ENCODE measurements around the gene STATH.
"Not testable (repeated sequence)": the region's sequence is repeated elsewhere in the genome, so short reads cannot be mapped to it uniquely, and the experiment has no call there.

STATH gene, protein sequence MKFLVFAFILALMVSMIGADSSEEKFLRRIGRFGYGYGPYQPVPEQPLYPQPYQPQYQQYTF

GRCh38 chr4:69995526-69996016 is at the start of gene STATH:
STATH (plus strand) TSS chr4:69995966; CDS start chr4:69998438, 2,472 bp downstream.
- DNase-seq (ENCODE audit: low spot score): no peak

DNA sequence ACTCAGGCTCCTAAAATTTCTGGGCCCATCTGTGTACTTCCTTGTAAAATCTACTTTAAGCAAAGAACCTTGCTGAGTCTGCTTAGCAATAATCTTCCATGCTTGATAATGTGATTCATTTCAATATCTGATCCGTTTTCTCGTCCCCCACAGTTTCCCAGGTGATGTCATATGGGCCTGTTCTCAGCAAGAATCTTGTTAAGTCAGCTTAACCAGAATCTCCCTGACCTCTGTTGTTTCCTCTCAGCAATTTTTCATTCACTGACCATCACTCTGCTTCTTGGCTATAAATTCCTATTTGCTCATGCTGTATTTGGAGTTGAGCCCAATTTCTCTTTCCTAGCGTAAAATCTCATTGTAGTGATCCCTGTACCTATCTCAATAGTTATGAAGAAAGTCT is 44.2 kb upstream of the STATH start:
- no peak for DNase-seq (ENCODE audit: low spot score)

GRCh38 chr4:69957209-69957608 is 38.6 kb upstream of the STATH start:
- no peak for DNase-seq (ENCODE audit: low spot score)

GRCh38 chr4:69965628-69966027 is 30.1 kb upstream of the STATH start, which contains the start of gene CSN2:
CSN2 (minus strand) TSS chr4:69965728; CDS start chr4:69960995, 4,733 bp downstream.
- no peak for DNase-seq (ENCODE audit: low spot score)

DNA sequence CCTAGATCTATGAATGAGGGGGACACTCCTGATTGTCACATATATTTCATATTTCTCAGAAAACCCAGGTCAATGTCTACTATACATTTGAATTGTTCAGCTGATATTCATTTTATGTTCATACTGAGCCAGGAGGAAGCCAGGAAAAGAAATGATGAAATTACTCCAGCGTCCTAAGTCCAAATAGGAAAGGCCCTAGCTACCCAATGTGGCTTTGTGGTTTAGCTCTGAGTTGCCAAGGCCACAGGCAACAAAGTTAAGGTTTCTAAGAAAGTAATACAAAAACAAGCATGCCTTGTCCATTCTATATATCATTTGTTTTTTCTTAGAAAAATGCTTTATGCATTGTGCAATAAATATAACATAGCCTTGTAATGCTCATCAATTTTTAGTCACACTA is 25.7 kb upstream of the STATH start:
- DNase-seq (ENCODE audit: low spot score): no peak

DNA sequence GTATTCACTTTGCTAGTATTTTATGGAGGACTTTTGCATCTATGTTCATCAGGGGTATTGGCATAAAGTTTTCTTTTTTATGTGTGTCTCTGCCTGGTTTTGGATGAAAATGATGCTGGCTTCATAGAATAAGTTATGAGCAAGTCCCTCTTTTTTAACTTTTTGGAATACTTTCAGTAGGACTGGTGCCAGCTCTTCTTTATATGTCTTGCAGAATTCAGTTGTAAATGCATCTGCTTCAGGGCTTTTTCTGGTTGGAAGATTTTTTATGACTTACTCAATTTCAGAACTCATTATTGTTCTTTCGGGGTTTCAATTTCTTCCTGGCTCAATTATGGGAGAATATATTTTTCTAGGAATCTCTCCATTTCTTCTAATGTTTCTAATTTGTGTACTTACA is 21.1 kb upstream of the STATH start:
- no peak for DNase-seq (ENCODE audit: low spot score)

- no peak for DNase-seq (ENCODE audit: low spot score)
Observed at GRCh38 chr4:69977582-69977981, 18.2 kb upstream of the STATH start.

GRCh38 chr4:69984030-69984443 is 11.7 kb upstream of the STATH start:
- no peak for DNase-seq (ENCODE audit: low spot score)

GRCh38 chr4:69986663-69987062 is 9.1 kb upstream of the STATH start:
- no peak for DNase-seq (ENCODE audit: low spot score)

DNA sequence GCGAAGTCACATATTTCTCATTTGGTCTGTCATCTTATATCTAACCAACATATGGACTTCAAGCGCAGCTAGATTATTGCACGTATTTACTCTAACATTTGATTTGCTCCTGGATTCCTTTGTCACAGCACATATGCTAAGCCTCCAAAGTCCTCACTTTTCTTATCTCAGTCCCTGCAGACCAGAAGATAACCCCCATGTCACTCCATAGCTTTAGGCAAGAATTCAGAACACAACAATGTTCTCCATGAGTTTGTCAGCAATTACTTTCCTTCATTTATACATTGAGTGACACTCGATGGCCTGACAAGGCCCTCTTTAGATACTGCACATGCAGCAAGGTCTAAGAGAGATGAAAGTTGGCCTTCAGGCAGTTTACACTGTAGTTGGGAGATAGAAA is 4.8 kb upstream of the STATH start:
- DNase-seq (ENCODE audit: low spot score): no peak

- DNase-seq (ENCODE audit: low spot score): no peak
Observed at GRCh38 chr4:69994782-69995181, 984 bp upstream of the STATH start.

GRCh38 chr4:69999420-69999819 is 3.7 kb downstream of the STATH start:
- DNase-seq (ENCODE audit: low spot score): no peak

DNA sequence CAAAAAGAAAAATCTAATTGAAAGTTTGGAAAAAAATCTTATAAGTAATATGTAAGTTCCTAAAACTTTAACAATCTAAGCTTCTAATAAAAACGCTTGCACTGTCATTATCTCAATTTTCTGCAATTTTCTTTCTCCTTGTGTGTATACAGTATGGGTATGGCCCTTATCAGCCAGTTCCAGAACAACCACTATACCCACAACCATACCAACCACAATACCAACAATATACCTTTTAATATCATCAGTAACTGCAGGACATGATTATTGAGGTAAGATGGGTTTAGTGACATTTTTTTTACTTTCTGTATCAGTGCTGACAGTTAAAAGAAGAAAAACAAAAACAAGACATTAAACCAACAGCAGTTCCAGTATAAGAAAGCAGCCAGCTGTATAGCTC is 4.9 kb downstream of the STATH start:
- no peak for DNase-seq (ENCODE audit: low spot score)

- DNase-seq (ENCODE audit: low spot score): no peak
Observed at GRCh38 chr4:70002507-70002906, 6.7 kb downstream of the STATH start.

GRCh38 chr4:70008771-70009170 is 13.0 kb downstream of the STATH start:
- no peak for DNase-seq (ENCODE audit: low spot score)

- not testable (repeated sequence) for DNase-seq (ENCODE audit: low spot score)
Observed at GRCh38 chr4:70019006-70019405, 23.2 kb downstream of the STATH start.

- DNase-seq (ENCODE audit: low spot score): no peak
Observed at GRCh38 chr4:70023218-70023617, 27.5 kb downstream of the STATH start.

GRCh38 chr4:70027011-70027410 is 31.2 kb downstream of the STATH start:
- no peak for DNase-seq (ENCODE audit: low spot score)

DNA sequence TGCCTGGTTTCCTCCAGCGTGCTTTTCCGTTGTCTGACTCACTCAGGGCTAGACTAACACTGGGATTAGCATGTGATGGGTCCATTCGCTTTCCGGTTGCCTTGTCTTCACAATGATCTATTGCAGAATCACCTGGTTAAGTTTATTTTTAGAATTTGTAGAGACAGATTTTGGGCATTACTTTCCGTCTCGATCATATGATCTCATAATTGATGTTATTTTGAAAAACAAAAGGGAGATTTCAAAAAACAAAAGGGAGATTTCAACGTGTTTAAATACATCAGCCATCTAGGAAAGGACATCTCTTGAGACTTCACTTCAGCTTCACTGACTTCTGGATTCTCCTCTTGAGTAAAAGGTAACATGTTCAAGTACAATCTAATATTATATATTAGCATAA is 32.4 kb downstream of the STATH start, which contains the start of gene HTN3:
Gene HTN3 (plus strand): TSS at position 301 of the 400 bp plus-strand sequence. CDS start 2,282 bp downstream, outside the sequence.
- DNase-seq (ENCODE audit: low spot score): not testable (repeated sequence)

DNA sequence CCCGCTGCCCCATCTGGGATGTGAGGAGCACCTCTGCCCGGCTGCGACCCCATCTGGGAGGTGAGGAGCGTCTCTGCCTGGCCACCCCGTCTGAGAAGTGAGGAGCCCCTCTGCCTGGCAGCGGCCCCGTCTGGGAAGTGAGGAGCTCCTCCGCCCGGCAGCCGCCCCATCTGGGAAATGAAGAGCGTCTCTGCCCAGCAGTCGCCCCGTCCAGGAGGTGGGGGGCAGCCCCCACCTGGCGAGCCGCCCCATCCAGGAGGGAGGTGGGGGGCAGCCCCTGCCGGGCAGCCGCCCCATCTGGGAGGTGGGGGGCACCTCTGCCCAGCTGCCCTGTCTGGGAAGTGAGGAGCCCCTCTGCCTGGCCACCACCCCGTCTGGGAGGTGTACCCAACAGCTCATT is 41.8 kb downstream of the STATH start:
- not testable (repeated sequence) for DNase-seq (ENCODE audit: low spot score)

- not testable (repeated sequence) for DNase-seq (ENCODE audit: low spot score)
Observed at GRCh38 chr4:70039928-70040327, 44.2 kb downstream of the STATH start.

- DNase-seq (ENCODE audit: low spot score): no peak
Observed at GRCh38 chr4:70041652-70042286, 46.0 kb downstream of the STATH start.

DNA sequence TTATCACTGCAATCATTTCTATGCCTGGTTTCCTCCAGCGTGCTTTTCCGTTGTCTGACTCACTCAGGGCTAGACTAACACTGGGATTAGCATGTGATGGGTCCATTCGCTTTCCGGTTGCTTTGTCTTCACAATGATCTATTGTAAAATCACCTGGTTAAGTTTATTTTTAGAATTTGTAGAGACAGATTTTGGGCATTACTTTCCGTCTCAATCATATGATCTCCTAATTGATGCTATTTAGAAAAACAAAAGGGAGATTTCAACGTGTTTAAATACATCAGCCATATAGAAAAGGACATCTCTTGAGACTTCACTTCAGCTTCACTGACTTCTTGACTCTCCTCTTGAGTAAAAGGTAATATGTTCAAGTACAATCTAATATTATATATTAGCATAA is 54.4 kb downstream of the STATH start, which contains the start of gene HTN1:
Gene HTN1 (plus strand): TSS at position 301 of the 400 bp plus-strand sequence. CDS start 2,639 bp downstream, outside the sequence.
- not testable (repeated sequence) for DNase-seq (ENCODE audit: low spot score)

Data from cerebellar cortex (tissue), 1 donor.